Activated T-cell treated with anti-CD3 and anti-CD28 coated beads for 1 hour (primary cell): Measurements from ENCODE around the gene KNL1.
"Not testable (repeated sequence)": the region's sequence is repeated elsewhere in the genome, so short reads cannot be mapped to it uniquely, and the experiment has no call there.

ENCODE experiments used
- DNase-seq: peaks from one replicate; pipeline ENCODE4 v3.0.0-alpha.2; 2020; ENCODE audit warnings: low read depth

The KNL1 gene

GRCh38 chr15:40593588-40594428, at the start of gene KNL1:
Gene KNL1, plus strand, starts transcription at chr15:40594249. Its CDS starts 8,683 bp downstream, at chr15:40602932.
- DNase-seq, result peak; percentile 85

- no peak for DNase-seq
Observed at GRCh38 chr15:40545457-40545856, 48.6 kb upstream of the KNL1 start.

- DNase-seq, result no peak
Observed at GRCh38 chr15:40548610-40549009, 45.4 kb upstream of the KNL1 start.

- no peak for DNase-seq
Observed at GRCh38 chr15:40549894-40550293, 44.2 kb upstream of the KNL1 start.

GRCh38 chr15:40550341-40551037, 43.6 kb upstream of the KNL1 start:
- no peak for DNase-seq

- DNase-seq, result no peak
Observed at GRCh38 chr15:40554161-40554525, 39.9 kb upstream of the KNL1 start.

GRCh38 chr15:40555876-40556275, 38.2 kb upstream of the KNL1 start:
- no peak for DNase-seq

- DNase-seq, result no peak
Observed at GRCh38 chr15:40558952-40559742, 34.9 kb upstream of the KNL1 start.

GRCh38 chr15:40562691-40563090, 31.4 kb upstream of the KNL1 start:
- DNase-seq, result no peak

- DNase-seq, result no peak
Observed at GRCh38 chr15:40563426-40563825, 30.6 kb upstream of the KNL1 start.

GRCh38 chr15:40564591-40565332, 29.3 kb upstream of the KNL1 start, which contains the start of gene CCDC32:
Gene CCDC32, minus strand, starts transcription at chr15:40565042. Its CDS starts 2,027 bp downstream, at chr15:40563015.
- DNase-seq, result peak; percentile 92

- DNase-seq, result no peak
Observed at GRCh38 chr15:40565333-40566238, 28.5 kb upstream of the KNL1 start.

- DNase-seq, result no peak
Observed at GRCh38 chr15:40567111-40567510, 26.9 kb upstream of the KNL1 start.

- DNase-seq, result peak; percentile 87
Observed at GRCh38 chr15:40569129-40569953, 24.7 kb upstream of the KNL1 start, which contains the start of gene RPUSD2. Gene RPUSD2, plus strand, starts transcription at chr15:40569299. Its CDS starts 39 bp downstream, at chr15:40569338.

GRCh38 chr15:40575113-40575512, 18.9 kb upstream of the KNL1 start:
- DNase-seq, result no peak

GRCh38 chr15:40576914-40577313, 17.1 kb upstream of the KNL1 start:
- DNase-seq, result not testable (repeated sequence)

GRCh38 chr15:40578892-40579291, 15.2 kb upstream of the KNL1 start:
- no peak for DNase-seq

GRCh38 chr15:40581796-40582195, 12.3 kb upstream of the KNL1 start:
- DNase-seq, result not testable (repeated sequence)

GRCh38 chr15:40582726-40583246, 11.3 kb upstream of the KNL1 start:
- no peak for DNase-seq
